NB4 (cell line): ENCODE measurements around the gene CDKAL1.

Experiments
- CTCF ChIP-seq: IDR thresholded peaks from one replicate; pipeline ENCODE4 v1.5.1; 2012; ENCODE audit warnings: low read depth, low read length
- MAX ChIP-seq: IDR thresholded peaks from 2 replicates; pipeline ENCODE4 v1.6.1; 2011; ENCODE audit warnings: low read depth, low read length
- POLR2A ChIP-seq: IDR thresholded peaks from 2 replicates; pipeline ENCODE4 v1.6.1; 2011; ENCODE audit warnings: mild to moderate bottlenecking; ENCODE audit not compliant: insufficient read length; ENCODE audit errors: extremely low read depth

- no peak for TF ChIP-seq CTCF
- TF ChIP-seq POLR2A: no peak
- no peak for TF ChIP-seq MAX
Observed at GRCh38 chr6:21026576-21027273, 492.5 kb downstream of the CDKAL1 start.
